Measurements from ENCODE around the gene C11orf97.
"Not testable (repeated sequence)": the region's sequence is repeated elsewhere in the genome, so short reads cannot be mapped to it uniquely, and the experiment has no call there.

C11orf97 gene, protein sequence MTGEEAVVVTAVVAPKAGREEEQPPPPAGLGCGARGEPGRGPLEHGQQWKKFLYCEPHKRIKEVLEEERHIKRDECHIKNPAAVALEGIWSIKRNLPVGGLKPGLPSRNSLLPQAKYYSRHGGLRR

DNA sequence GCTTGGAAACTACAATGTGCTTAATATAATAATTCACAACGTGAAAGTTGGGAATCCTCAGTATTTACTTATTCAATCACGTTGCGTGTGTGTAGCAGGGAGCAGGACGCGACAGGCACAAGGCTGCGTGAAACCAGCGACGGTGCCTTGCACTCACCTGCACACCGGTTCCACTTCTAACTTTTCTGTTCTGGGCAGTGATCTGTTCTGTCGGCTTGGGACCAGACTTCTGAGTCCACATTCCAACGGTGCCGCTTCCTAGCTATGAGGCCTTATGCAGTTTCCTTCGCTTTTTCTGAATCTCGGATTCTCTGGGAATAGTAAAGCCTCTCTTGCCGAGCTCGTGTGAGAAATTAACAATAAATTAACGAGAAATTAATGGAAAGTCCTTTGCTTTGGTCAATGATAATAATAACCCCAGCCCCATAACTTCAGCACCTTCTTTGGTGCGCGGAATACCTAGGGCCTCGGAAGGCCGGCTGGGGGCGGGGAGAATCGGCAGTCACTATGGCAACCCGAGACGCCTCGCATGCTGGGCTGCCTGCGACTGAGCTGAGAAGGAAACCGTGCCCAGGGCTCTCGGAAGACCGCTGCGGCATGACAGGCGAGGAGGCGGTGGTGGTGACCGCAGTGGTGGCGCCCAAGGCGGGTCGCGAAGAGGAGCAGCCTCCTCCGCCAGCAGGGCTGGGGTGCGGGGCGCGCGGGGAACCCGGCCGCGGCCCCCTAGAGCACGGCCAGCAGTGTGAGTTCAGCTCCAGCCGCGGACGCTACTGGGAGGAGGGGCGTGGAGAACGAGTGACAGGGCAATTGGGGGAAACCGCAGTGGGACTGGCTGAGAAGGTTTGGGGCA, at the start of gene C11orf97:
C11orf97 (plus strand) TSS at position 530 of the 850 bp plus-strand sequence; CDS start at position 598, 68 bp downstream.
- DNase-seq (ENCODE audit: insufficient read length, low spot score) (no peak), FAIRE-seq (no peak)
- no peak for TF ChIP-seq POLR2A (IDR thresholded peaks at IDR 0.05; ENCODE audit: low read depth, low read length)

DNA sequence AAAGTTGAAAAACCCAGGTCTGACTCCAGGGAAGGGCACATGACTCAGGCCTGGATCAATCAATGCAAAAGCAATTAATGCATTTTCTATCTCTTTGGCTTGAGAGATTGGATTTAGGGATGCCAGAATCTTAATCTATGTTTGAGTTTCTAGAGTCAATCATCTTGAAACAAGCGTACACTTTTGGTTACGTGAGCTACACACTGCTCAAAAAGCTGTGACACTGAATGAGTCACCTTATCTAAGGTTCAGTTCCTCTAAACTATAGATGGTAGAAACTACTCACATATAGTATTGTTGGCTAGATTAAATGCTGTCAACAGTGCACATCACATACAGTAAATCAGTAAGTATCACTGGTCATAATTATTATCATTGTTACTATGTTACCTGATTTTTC, 42.8 kb upstream of the C11orf97 start:
- TF ChIP-seq POLR2A (IDR thresholded peaks at IDR 0.05; ENCODE audit: low read depth, low read length) = no peak
- no peak for FAIRE-seq
- no peak for DNase-seq (ENCODE audit: insufficient read length, low spot score)

DNA sequence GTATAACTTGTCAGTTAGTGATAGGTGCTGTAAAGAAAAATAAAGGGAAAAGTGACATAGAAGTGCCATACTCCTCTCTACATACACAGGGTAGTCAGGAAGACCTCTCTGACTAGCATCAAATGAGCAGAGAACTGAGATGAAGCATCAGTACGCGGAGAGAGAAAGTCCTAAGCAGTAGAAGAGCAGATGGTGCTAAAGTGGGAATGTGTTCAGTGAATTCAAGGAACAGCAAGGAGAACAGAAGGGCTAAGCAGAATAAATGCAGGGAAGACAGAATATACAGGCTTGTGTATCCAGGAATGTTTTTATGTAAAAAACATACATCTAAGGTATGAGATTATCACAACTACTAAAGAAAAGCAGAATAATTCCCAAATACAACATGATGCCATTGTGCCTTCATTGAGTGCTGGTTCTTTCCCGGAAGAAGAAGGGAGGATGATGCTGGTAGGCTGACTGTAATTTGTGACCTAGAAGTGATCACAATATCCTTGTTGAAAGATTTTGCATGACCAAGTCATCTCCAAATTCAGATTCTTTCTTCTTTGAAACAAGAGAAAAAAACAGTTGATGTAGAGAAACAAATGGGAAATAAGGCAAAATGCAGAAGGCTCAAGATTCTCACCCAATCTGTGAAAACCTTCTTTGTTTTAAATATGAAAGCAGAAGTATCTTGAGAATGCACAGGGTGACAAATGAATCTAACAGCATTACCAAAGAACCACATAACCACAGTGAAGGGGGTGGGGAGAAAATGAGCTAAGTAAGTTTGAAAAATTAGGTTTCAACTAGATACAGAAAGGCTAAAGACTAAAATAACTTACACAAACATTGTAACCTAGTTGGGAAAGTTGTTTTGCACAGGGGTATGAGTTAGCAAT, 39.1 kb upstream of the C11orf97 start:
- DNase-seq (ENCODE audit: insufficient read length, low spot score) (no peak), FAIRE-seq (no peak)
- TF ChIP-seq POLR2A (IDR thresholded peaks at IDR 0.05; ENCODE audit: low read depth, low read length) = no peak

DNA sequence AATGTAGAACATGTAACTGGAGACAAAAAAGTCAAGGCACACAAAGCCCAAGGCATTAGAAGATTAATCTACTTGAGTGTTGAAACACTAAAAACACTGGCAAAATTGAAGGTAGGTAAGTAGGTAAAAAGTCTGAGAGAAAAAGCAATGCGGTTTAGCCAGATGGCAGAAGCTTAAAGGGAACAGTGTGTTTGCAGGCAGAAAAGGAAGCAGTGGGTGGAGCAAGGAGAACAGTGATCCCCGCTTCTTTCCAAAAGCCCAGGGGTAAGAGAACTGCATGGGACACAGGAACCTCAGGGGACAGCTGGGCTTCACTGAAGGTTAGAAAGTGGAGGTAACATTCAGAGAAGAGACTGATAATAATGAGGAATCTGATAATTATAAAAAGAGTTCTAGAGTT, 34.6 kb upstream of the C11orf97 start:
- FAIRE-seq = no peak
- DNase-seq (ENCODE audit: insufficient read length, low spot score) = no peak
- TF ChIP-seq POLR2A (IDR thresholded peaks at IDR 0.05; ENCODE audit: low read depth, low read length) = no peak

- no peak for TF ChIP-seq POLR2A (IDR thresholded peaks at IDR 0.05; ENCODE audit: low read depth, low read length)
- no peak for FAIRE-seq
- DNase-seq (ENCODE audit: insufficient read length, low spot score) = no peak
Measured at GRCh38 chr11:94481342-94481741, 30.9 kb upstream of the C11orf97 start.

DNA sequence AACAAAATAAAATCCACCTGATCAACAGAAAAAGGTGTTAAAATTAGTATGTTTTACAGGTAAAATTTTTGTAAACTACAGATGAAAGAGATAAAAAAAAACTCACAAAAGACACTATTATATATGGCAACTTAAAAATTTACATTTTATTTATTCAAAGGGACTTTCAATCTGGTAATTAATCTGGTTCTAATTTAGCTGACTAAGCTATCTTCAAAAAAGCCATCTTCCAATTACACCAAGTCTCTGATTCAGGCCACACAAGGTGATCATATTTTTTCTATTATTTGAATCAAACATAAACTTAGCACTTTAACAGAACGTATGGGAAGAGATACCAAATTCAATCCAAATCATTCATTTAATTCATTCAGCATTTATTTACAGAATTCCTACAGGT, 26.2 kb upstream of the C11orf97 start:
- TF ChIP-seq POLR2A (IDR thresholded peaks at IDR 0.05; ENCODE audit: low read depth, low read length) = no peak
- DNase-seq (ENCODE audit: insufficient read length, low spot score) (no peak), FAIRE-seq (no peak)

GRCh38 chr11:94493281-94494125, 18.8 kb upstream of the C11orf97 start, which contains the start of the genes ANKRD49 and MRE11:
ANKRD49 (plus strand) TSS chr11:94493984; CDS start chr11:94496694, 2,710 bp downstream.
MRE11 (minus strand) TSS chr11:94493844; CDS start chr11:94492801, 1,043 bp downstream.
- DNase-seq (ENCODE audit: insufficient read length, low spot score) (peak; percentile 59), FAIRE-seq (peak; percentile 98)
- TF ChIP-seq POLR2A (IDR thresholded peaks at IDR 0.05; ENCODE audit: low read depth, low read length) = peak; percentile 33; the same call in 1 of the 2 replicates

GRCh38 chr11:94494126-94494680, 18.1 kb upstream of the C11orf97 start:
- FAIRE-seq (no peak), DNase-seq (ENCODE audit: insufficient read length, low spot score) (no peak)
- no peak for TF ChIP-seq POLR2A (IDR thresholded peaks at IDR 0.05; ENCODE audit: low read depth, low read length)

GRCh38 chr11:94500181-94500580, 12.1 kb upstream of the C11orf97 start:
- no peak for TF ChIP-seq POLR2A (IDR thresholded peaks at IDR 0.05; ENCODE audit: low read depth, low read length)
- DNase-seq (ENCODE audit: insufficient read length, low spot score) = no peak
- no peak for FAIRE-seq

- no peak for TF ChIP-seq POLR2A (IDR thresholded peaks at IDR 0.05; ENCODE audit: low read depth, low read length)
- FAIRE-seq (no peak), DNase-seq (ENCODE audit: insufficient read length, low spot score) (no peak)
Measured at GRCh38 chr11:94501522-94501921, 10.7 kb upstream of the C11orf97 start.

DNA sequence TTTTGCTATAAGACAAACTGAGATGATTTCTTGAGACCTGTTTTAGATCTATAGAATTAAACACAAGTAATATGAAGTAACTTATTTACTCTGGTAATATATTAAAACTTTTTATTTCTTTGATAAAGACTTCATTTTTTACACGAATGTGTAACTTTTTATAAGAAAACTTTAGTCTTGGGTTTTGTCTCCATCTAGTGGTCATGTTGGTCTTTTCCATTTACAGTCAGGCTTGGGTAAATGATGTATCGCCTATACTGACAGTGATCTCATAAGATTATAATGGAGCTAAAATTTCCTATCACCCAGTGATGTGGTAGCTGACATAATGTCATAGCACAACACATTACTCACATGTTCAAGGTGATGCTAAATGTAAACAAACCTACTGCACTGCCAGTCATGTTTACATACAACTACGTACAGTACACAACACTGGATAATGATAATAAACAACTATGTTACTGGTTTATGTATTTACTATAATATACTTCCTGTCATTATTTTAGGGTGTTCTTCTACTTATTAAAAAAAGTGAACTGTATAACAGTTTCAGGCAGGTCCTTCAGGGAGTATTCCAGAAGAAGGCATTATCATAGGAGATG, 7.5 kb upstream of the C11orf97 start:
- no peak for DNase-seq (ENCODE audit: insufficient read length, low spot score)
- no peak for FAIRE-seq
- no peak for TF ChIP-seq POLR2A (IDR thresholded peaks at IDR 0.05; ENCODE audit: low read depth, low read length)

DNA sequence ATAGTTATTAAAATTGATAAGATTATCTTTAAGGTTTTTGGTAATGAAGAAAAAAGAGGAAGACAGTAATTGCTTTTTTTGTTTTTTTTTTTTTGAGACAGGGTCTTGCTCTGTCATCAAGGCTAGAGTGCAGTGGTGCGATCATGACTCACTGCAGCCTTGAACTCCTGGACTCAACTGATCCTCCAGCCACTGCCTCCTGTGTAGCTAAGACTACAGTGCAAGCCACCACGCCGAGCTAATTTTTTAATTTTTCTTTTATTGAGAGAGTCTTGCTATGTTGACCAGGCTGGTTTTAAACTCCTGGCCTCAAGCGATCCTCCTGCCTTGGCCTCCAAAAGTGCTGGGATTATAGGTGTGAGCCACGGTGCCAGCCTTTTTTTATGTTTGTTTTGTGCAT, 5.7 kb upstream of the C11orf97 start:
- not testable (repeated sequence) for DNase-seq (ENCODE audit: insufficient read length, low spot score); FAIRE-seq
